Fibroblast of lung (primary cell): ENCODE data around the gene MRPS15. TPM values are rescaled to one million over a fixed set of nuclear protein-coding genes. Genes with fewer than 3 reads are reported as not detected.

Source experiments
- DNase-seq, 2 donors: peaks; one replicate each; pipeline versions ENCODE4 v3.0.0 to v3.0.0-alpha.2; 2010; ENCODE audit warnings: low read depth in 2 of 2
- H2AFZ ChIP-seq: 2 replicates; pipeline ENCODE4 v1.5.1; 2012; ENCODE audit warnings: low read length, control low read depth, inconsistent platforms
- H3K27ac ChIP-seq: 2 replicates; pipeline ENCODE4 v1.5.1; 2011; ENCODE audit warnings: low read length, control low read depth; ENCODE audit not compliant: insufficient read depth
- H3K27me3 ChIP-seq: 2 replicates; pipeline ENCODE4 v1.5.1; 2011; ENCODE audit warnings: mild to moderate bottlenecking, low read length; ENCODE audit not compliant: control insufficient read depth, insufficient read depth
- H3K36me3 ChIP-seq: 2 replicates; pipeline ENCODE4 v1.5.1; 2011; ENCODE audit warnings: low read length; ENCODE audit not compliant: control insufficient read depth, insufficient read depth
- H3K4me1 ChIP-seq: 2 replicates; pipeline ENCODE4 v1.5.1; 2011; ENCODE audit warnings: low read length; ENCODE audit not compliant: control insufficient read depth, insufficient read depth; ENCODE audit errors: extremely low read depth
- H3K4me2 ChIP-seq: 2 replicates; pipeline ENCODE4 v1.5.1; 2011; ENCODE audit warnings: low read length, control low read depth; ENCODE audit not compliant: insufficient read depth; ENCODE audit errors: extremely low read depth
- H3K4me3 ChIP-seq, 4 experiments: fragments of 200-600 bp in 1 of 4; sonication (generic) in 1 of 4; replicated peaks in 1 of 4; 2 replicates each; pipeline ENCODE4 v1.5.1; 2011 to 2016; ENCODE audit warnings: low read length in 4 of 4, low read depth in 3 of 4, mild to moderate bottlenecking in 3 of 4, control low read depth in 2 of 4, inconsistent platforms in 1 of 4, mixed read lengths in 1 of 4; ENCODE audit not compliant: insufficient read depth in 1 of 4; ENCODE audit errors: control extremely low read depth in 1 of 4
- H3K79me2 ChIP-seq: 2 replicates; pipeline ENCODE4 v1.5.1; 2012; ENCODE audit warnings: mild to moderate bottlenecking, low read length, inconsistent platforms; ENCODE audit not compliant: control insufficient read depth, insufficient read depth
- H3K9ac ChIP-seq: 2 replicates; pipeline ENCODE4 v1.5.1; 2011; ENCODE audit warnings: mild to moderate bottlenecking, low read length, control low read depth; ENCODE audit not compliant: insufficient read depth
- H3K9me3 ChIP-seq: 2 replicates; pipeline ENCODE4 v1.5.1; 2012; ENCODE audit warnings: low read depth, low read length; ENCODE audit not compliant: control insufficient read depth, insufficient read depth
- H4K20me1 ChIP-seq: 2 replicates; pipeline ENCODE4 v1.5.1; 2011; ENCODE audit warnings: low read length; ENCODE audit not compliant: control insufficient read depth, insufficient read depth; ENCODE audit errors: extremely low read depth
- CTCF ChIP-seq, 2 donors: IDR thresholded peaks in 1 of 2; conservative IDR thresholded peaks in 1 of 2; 1 replicate in 1 of 2; 2 replicates in 1 of 2; pipeline ENCODE4 v1.5.1; 2011 to 2012; ENCODE audit warnings: low read length in 2 of 2, control low read depth in 1 of 2, inconsistent platforms in 1 of 2, low read depth in 1 of 2, mild to moderate bottlenecking in 1 of 2
- EZH2 ChIP-seq: IDR thresholded peaks from 2 replicates; pipeline ENCODE4 v1.5.1; 2012; ENCODE audit warnings: low read length, control low read depth, mild to moderate bottlenecking; ENCODE audit errors: missing control alignments
- polyA plus RNA-seq, 2 donors: library from polyadenylated mRNA; depleted of rRNA in 1 of 2; stranded (reverse) in 1 of 2; unstranded in 1 of 2; fragments of >200 nt; gene quantifications; 2 replicates each; pipeline ENCODE4 v1.2.1, GENCODE V29; 2011 to 2012; ENCODE audit warnings: missing spikeins in 1 of 2
- total RNA-seq: library from RNA; depleted of rRNA; stranded (reverse); fragments of >200 nt; gene quantifications from 2 replicates; pipeline ENCODE4 v1.2.1, GENCODE V29; 2014

The MRPS15 gene
- total and polyA plus RNA-seq, 2 donors (not counting 1 experiment from before 2014, with no cell fraction given): 75.5 to 99.1 TPM

GRCh38 chr1:36497207-36497606, 33.0 kb upstream of the MRPS15 start:
- no peaks in the 10 kb centered on the region for H3K79me2 ChIP-seq

GRCh38 chr1:36494971-36495370, 30.8 kb upstream of the MRPS15 start:
- no peaks in the 10 kb centered on the region for H3K36me3 ChIP-seq

More at GRCh38 chr1:36497207-36497606, 33.0 kb upstream of the MRPS15 start:
- Histone ChIP-seq H3K27ac (no peak overlapping the region), H3K9ac (no peak overlapping the region), H3K4me1 (no peaks in the 10 kb centered on the region), H3K4me3 (no peak overlapping the region), H4K20me1 (no peaks in the 10 kb centered on the region), H3K27me3 (peaks cover 5% of the 10 kb centered on the region), H2AFZ (no peak overlapping the region), H3K4me2 (no peak overlapping the region), H3K9me3 (no peaks in the 10 kb centered on the region), H3K36me3 (no peaks in the 10 kb centered on the region)
- DNase-seq: peak in 1 of 2 donors; percentile 10
- TF ChIP-seq EZH2 (no peak), CTCF (conservative IDR thresholded peaks at IDR 0.05 in 1 of 2, IDR thresholded peaks at IDR 0.05 in 1 of 2; ENCODE audit: low read depth in 1 of 2, low read length in 2 of 2) (no peak)

GRCh38 chr1:36493524-36493923, 29.3 kb upstream of the MRPS15 start:
- Histone ChIP-seq H3K79me2 (no peaks in the 10 kb centered on the region), H3K4me2 (no peak overlapping the region), H3K9ac (no peak overlapping the region), H2AFZ (no peak overlapping the region), H3K27me3 (peaks cover 8% of the 10 kb centered on the region), H3K9me3 (no peaks in the 10 kb centered on the region), H4K20me1 (no peaks in the 10 kb centered on the region), H3K27ac (no peak overlapping the region), H3K4me1 (no peaks in the 10 kb centered on the region), H3K4me3 (no peak overlapping the region), H3K36me3 (no peaks in the 10 kb centered on the region)
- TF ChIP-seq EZH2 (no peak), CTCF (conservative IDR thresholded peaks at IDR 0.05 in 1 of 2, IDR thresholded peaks at IDR 0.05 in 1 of 2; ENCODE audit: low read depth in 1 of 2, low read length in 2 of 2) (no peak)
- no peak for DNase-seq

More at GRCh38 chr1:36494971-36495370, 30.8 kb upstream of the MRPS15 start:
- Histone ChIP-seq H3K4me3 (no peak overlapping the region), H3K9ac (no peak overlapping the region), H3K9me3 (no peaks in the 10 kb centered on the region), H3K27me3 (peaks cover 8% of the 10 kb centered on the region), H4K20me1 (no peaks in the 10 kb centered on the region), H3K4me2 (no peak overlapping the region), H3K79me2 (no peaks in the 10 kb centered on the region), H2AFZ (no peak overlapping the region), H3K27ac (no peak overlapping the region), H3K4me1 (no peaks in the 10 kb centered on the region)
- no peak for TF ChIP-seq CTCF (conservative IDR thresholded peaks at IDR 0.05 in 1 of 2, IDR thresholded peaks at IDR 0.05 in 1 of 2; ENCODE audit: low read depth in 1 of 2, low read length in 2 of 2)
- no peak for TF ChIP-seq EZH2
- DNase-seq: no peak
